GM12865 (cell line): Measurements from ENCODE around the gene RPA1.

ENCODE experiments used
- DNase-seq: peaks from one replicate; pipeline ENCODE4 v3.0.0; 2010; ENCODE audit warnings: low read depth
- H3K4me3 ChIP-seq: 2 replicates; pipeline ENCODE4 v1.5.1; 2011; ENCODE audit warnings: mild to moderate bottlenecking, low read depth, low read length, control low read depth
- CTCF ChIP-seq: IDR thresholded peaks from 2 replicates; pipeline ENCODE4 v1.5.1; 2011; ENCODE audit warnings: low read length, control low read depth, low read depth, inconsistent platforms; ENCODE audit not compliant: insufficient read depth; ENCODE audit errors: missing control alignments

RPA1 gene

GRCh38 chr17:1899403-1900000, 69.7 kb downstream of the RPA1 start:
- no peak overlapping the region for H3K4me3 ChIP-seq
- no peak for DNase-seq
- no peak for TF ChIP-seq CTCF

- TF ChIP-seq CTCF, result no peak
- H3K4me3 ChIP-seq, result no peak overlapping the region
- DNase-seq, result peak; percentile 46
These were observed 74.7 kb downstream of the RPA1 start for GRCh38 chr17:1904273-1905182.

GRCh38 chr17:1905190-1905913, 75.5 kb downstream of the RPA1 start:
- H3K4me3 ChIP-seq, result no peak overlapping the region
- TF ChIP-seq CTCF, result no peak
- DNase-seq, result no peak

- TF ChIP-seq CTCF, result no peak
- no peak for DNase-seq
- H3K4me3 ChIP-seq, result no peak overlapping the region
These were observed 76.9 kb downstream of the RPA1 start for GRCh38 chr17:1906662-1907101.

- no peak overlapping the region for H3K4me3 ChIP-seq
- no peak for TF ChIP-seq CTCF
- no peak for DNase-seq
These were observed 77.4 kb downstream of the RPA1 start for GRCh38 chr17:1907216-1907631.

- H3K4me3 ChIP-seq, result no peak overlapping the region; the same call in none of the 2 replicates
- peak; percentile 29 for DNase-seq
- TF ChIP-seq CTCF, result no peak
These were observed 78.3 kb downstream of the RPA1 start for GRCh38 chr17:1907909-1908698.
